Thyroid gland (tissue), 4 donors: ENCODE data around the gene ZBTB8OS. TPM values are rescaled to one million over a fixed set of nuclear protein-coding genes. Genes with fewer than 3 reads are reported as not detected.
A peak's percentile ranks its signal among the peaks of the same experiment; 100 is the strongest.

Source experiments
- DNase-seq, 2 donors: peaks; one replicate each; pipeline ENCODE4 v3.0.0-alpha.2; 2019
- H3K27ac ChIP-seq, 3 donors: fragments of 200-600 bp; sonication (generic); 1 replicate in 2 of 3; 2 replicates in 1 of 3; pipeline ENCODE4 v1.5.1; 2016 to 2019; ENCODE audit warnings: mild to moderate bottlenecking in 1 of 3, moderate library complexity in 1 of 3
- H3K27me3 ChIP-seq: fragments of 200-600 bp; sonication (generic); one replicate; pipeline ENCODE4 v1.5.1; 2019
- H3K36me3 ChIP-seq, 2 donors: fragments of 200-600 bp; sonication (generic); one replicate each; pipeline ENCODE4 v1.5.1; 2016 to 2019
- H3K4me1 ChIP-seq, 2 donors: fragments of 200-600 bp; sonication (generic); one replicate each; pipeline ENCODE4 v1.5.1; 2017 to 2019
- H3K4me3 ChIP-seq, 3 donors: fragments of 200-600 bp; sonication (generic); replicated peaks in 1 of 3; 1 replicate in 2 of 3; 2 replicates in 1 of 3; pipeline ENCODE4 v1.5.1; 2016; ENCODE audit warnings: mild to moderate bottlenecking in 1 of 3
- H3K9me3 ChIP-seq: fragments of 200-600 bp; sonication (generic); one replicate; pipeline ENCODE4 v1.5.1; 2017
- CTCF ChIP-seq, 6 experiments: fragments of 200-600 bp in 3 of 6; fragments of 450-650 bp in 3 of 6; sonication (generic) in 3 of 6; IDR thresholded peaks; one replicate each; pipeline ENCODE4 v1.5.1; 2016 to 2019; ENCODE audit warnings: antibody characterized with exemption in 6 of 6, mild to moderate bottlenecking in 2 of 6, inconsistent platforms in 1 of 6, moderate library complexity in 1 of 6
- POLR2A ChIP-seq, 2 donors: fragments of 450-650 bp; IDR thresholded peaks; one replicate each; pipeline ENCODE4 v1.6.1; 2017; ENCODE audit warnings: antibody characterized with exemption in 2 of 2, mild to moderate bottlenecking in 2 of 2, moderate library complexity in 1 of 2
- WGBS, 2 donors: methylation state at CpG; one replicate each; pipeline ENCODE4 v1.1.5; 2017; 5-methylcytosine and 5-hydroxymethylcytosine counted together
- intact Hi-C: fragments of 100-400 bp; cut with DNase I; formaldehyde crosslinking; loops from one replicate; pipeline ENCODE4 v1.15.1; 2023
- total RNA-seq, 4 donors: library from RNA; depleted of rRNA; stranded (reverse); fragments of >200 nt; gene quantifications; one replicate each; pipeline ENCODE4 v1.2.3, GENCODE V29; 2016

The ZBTB8OS gene
- total RNA-seq, 4 donors from 2014 or later, result 28.3 to 43.4 (median 34.9) TPM

DNA sequence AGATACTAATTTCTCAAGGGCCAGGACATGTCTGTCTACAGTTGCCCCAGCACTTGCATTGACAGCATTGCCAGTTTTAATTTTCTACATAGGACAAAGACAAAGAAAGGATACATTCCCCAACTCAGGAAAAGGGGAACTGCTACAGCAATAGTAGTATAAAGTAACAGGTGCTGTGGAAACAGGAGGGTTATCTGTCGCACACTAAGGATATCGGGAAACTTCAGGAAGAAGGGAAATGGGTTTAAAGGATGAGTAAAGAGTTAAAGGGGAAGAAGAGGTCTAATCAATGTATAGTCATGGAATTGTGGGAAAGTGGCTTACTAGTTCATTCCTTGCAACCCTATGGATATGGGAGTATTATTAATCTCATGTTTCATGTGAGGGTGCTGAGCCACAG lies 36.0 kb upstream of the ZBTB8OS start:
- Histone ChIP-seq H3K9me3 (no peaks in the 10 kb centered on the region), H3K36me3 (peaks cover 9 to 12% of the 10 kb centered on the region in 2 donors), H3K4me3 (no peak overlapping the region), H3K4me1 (peaks cover 14 to 19% of the 10 kb centered on the region in 2 donors), H3K27me3 (no peaks in the 10 kb centered on the region), H3K27ac (no peak overlapping the region)
- TF ChIP-seq POLR2A (IDR thresholded peaks at IDR 0.05) (no peak), CTCF (IDR thresholded peaks at IDR 0.05) (no peak)
- no peak for DNase-seq
- 94 to 99% methylated on average over 2 of the region's 2 CpGs for WGBS, 2 donors
- intact Hi-C loops, result no loop called here

DNA sequence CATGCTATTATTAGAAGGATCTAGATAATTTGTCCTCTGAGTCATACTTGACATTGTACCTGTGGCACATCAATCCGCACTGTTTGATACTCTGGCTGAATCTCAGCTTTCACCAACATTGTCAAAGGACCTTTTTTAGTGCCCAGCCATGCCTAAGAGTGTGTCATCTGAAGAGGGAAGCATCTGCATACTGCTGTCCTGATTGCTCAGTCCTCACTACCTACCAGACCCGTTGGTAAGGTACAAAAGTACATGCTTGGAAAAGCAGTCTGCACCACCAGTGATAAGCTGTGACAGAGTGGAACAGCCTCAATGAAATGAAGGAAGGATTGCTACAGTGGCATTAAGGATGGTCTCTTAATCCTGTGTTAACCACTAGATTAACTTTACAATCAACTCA lies 35.1 kb upstream of the ZBTB8OS start:
- Histone ChIP-seq H3K4me1 (peaks cover 14 to 21% of the 10 kb centered on the region in 2 donors), H3K27me3 (no peaks in the 10 kb centered on the region), H3K9me3 (no peaks in the 10 kb centered on the region), H3K4me3 (no peak overlapping the region), H3K36me3 (peaks cover 12% of the 10 kb centered on the region in 2 donors), H3K27ac (no peak overlapping the region)
- intact Hi-C loops, result no loop called here
- 65 to 75% methylated on average over 2 of the region's 2 CpGs for WGBS, 2 donors
- DNase-seq, result no peak
- TF ChIP-seq CTCF (IDR thresholded peaks at IDR 0.05) (no peak), POLR2A (IDR thresholded peaks at IDR 0.05) (no peak)

GRCh38 chr1:32684167-32684811 lies 33.9 kb upstream of the ZBTB8OS start:
- no peak for TF ChIP-seq POLR2A (IDR thresholded peaks at IDR 0.05)
- no peak for TF ChIP-seq CTCF (IDR thresholded peaks at IDR 0.05)
- peaks cover 12 to 14% of the 10 kb centered on the region in 2 donors for H3K36me3 ChIP-seq
- peaks cover 14 to 23% of the 10 kb centered on the region in 2 donors for H3K4me1 ChIP-seq
- no peaks in the 10 kb centered on the region for H3K9me3 ChIP-seq
- no peak for DNase-seq
- no peaks in the 10 kb centered on the region for H3K27me3 ChIP-seq
- 74 to 77% methylated on average over 2 of the region's 2 CpGs for WGBS, 2 donors
- H3K27ac ChIP-seq, result peak overlapping the region in 1 of 3 donors; percentile 6
- intact Hi-C loops, result no loop called here
- H3K4me3 ChIP-seq, result no peak overlapping the region

DNA sequence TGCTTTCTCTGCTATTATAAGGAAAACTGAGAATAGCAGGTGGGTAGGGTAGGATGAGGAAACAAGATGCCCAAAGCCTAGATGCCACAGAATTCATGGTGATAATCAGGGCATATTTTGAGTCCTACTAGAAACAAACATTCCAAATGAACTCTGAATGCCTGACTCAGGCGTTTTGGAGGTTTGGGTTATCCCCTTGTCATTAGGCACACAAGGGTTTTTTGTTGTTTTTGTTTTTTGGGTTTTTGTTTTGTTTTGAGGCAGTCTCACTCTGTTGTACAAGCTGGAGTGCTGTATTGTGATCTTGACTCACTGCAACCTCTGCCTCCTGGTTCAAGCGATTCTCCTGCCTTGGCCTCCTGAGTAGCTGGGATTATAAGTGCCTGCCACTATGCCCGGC lies 33.0 kb upstream of the ZBTB8OS start:
- H3K36me3 ChIP-seq, result peaks cover 12 to 14% of the 10 kb centered on the region in 2 donors
- no peak for DNase-seq
- peaks cover 14 to 27% of the 10 kb centered on the region in 2 donors for H3K4me1 ChIP-seq
- H3K9me3 ChIP-seq, result no peaks in the 10 kb centered on the region
- WGBS, 2 donors, result 62 to 70% methylated on average over 3 of the region's 3 CpGs
- H3K4me3 ChIP-seq, result no peak overlapping the region
- intact Hi-C loops, result no loop called here
- H3K27me3 ChIP-seq, result no peaks in the 10 kb centered on the region
- H3K27ac ChIP-seq, result peak overlapping the region in 1 of 3 donors; percentile 6
- TF ChIP-seq POLR2A (IDR thresholded peaks at IDR 0.05) (no peak), CTCF (IDR thresholded peaks at IDR 0.05) (no peak)

- H3K27ac ChIP-seq, result peak overlapping the region in 2 of 3 donors; percentile 14 to 20
- H3K4me1 ChIP-seq, result peaks cover 14 to 27% of the 10 kb centered on the region in 2 donors
- H3K27me3 ChIP-seq, result no peaks in the 10 kb centered on the region
- intact Hi-C loops, result no loop called here
- H3K9me3 ChIP-seq, result no peaks in the 10 kb centered on the region
- WGBS, 2 donors, result 68 to 69% methylated on average over 3 of the region's 3 CpGs
- no peak overlapping the region for H3K4me3 ChIP-seq
- peaks cover 16 to 17% of the 10 kb centered on the region in 2 donors for H3K36me3 ChIP-seq
- no peak for DNase-seq
- TF ChIP-seq CTCF (IDR thresholded peaks at IDR 0.05) (no peak), POLR2A (IDR thresholded peaks at IDR 0.05) (no peak)
These were observed 31.6 kb upstream of the ZBTB8OS start for GRCh38 chr1:32681999-32682398.
